GM18909 (cell line): Measurements from ENCODE around the gene SLX4.
"Not testable (repeated sequence)": the region's sequence is repeated elsewhere in the genome, so short reads cannot be mapped to it uniquely, and the experiment has no call there.

Experiments
- ATAC-seq: cut with Tn5 transposase; IDR thresholded peaks from one replicate; pipeline ENCODE4 v1.9.1; 2021; ENCODE audit warnings: mild to moderate bottlenecking; ENCODE audit not compliant: unreplicated experiment, poor library complexity

The SLX4 gene, protein sequence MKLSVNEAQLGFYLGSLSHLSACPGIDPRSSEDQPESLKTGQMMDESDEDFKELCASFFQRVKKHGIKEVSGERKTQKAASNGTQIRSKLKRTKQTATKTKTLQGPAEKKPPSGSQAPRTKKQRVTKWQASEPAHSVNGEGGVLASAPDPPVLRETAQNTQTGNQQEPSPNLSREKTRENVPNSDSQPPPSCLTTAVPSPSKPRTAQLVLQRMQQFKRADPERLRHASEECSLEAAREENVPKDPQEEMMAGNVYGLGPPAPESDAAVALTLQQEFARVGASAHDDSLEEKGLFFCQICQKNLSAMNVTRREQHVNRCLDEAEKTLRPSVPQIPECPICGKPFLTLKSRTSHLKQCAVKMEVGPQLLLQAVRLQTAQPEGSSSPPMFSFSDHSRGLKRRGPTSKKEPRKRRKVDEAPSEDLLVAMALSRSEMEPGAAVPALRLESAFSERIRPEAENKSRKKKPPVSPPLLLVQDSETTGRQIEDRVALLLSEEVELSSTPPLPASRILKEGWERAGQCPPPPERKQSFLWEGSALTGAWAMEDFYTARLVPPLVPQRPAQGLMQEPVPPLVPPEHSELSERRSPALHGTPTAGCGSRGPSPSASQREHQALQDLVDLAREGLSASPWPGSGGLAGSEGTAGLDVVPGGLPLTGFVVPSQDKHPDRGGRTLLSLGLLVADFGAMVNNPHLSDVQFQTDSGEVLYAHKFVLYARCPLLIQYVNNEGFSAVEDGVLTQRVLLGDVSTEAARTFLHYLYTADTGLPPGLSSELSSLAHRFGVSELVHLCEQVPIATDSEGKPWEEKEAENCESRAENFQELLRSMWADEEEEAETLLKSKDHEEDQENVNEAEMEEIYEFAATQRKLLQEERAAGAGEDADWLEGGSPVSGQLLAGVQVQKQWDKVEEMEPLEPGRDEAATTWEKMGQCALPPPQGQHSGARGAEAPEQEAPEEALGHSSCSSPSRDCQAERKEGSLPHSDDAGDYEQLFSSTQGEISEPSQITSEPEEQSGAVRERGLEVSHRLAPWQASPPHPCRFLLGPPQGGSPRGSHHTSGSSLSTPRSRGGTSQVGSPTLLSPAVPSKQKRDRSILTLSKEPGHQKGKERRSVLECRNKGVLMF (N-terminal part only)

DNA sequence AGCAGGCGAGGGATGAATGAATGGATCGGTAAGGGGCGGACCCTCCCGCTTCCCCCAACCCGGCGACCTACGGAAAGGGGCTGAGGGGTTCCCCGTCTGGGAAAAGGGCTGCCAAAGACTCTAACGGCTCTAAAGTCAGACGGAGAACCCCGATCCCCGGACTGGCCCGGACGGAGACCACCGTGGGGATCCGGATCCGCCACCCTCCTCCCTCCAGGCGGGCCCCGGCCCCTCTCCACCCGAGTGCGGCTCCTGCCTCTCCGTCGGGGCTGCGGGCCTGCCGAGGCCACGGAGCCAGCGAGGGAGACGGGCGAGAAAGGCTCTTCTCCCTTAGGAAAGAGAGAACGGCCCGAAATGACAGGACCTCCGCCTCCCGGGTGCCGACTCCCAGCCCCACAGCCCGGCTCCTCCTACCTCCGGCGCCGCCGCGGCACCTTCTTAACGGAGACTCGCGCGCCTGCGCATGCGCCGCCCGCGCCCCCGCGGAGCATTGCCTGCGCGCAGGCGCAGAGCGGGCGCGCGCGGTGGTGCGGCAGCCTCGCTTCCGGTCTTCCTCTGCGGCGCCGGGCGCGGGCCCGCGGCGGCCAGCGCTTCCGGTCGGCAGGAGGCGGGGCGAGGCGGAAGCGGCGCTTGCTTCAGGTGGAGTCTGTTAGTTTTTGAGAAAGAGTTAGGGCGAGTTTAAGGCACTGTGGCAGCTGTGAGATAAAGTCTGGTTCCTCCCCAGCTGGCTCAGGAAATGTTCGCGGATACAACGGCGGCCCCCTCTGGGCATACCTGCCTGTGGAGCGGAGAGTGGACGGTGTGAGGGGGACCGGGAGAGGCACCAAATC lies at the start of gene SLX4:
TSS of gene SLX4 (minus strand) at position 461 of the 830 bp plus-strand sequence. CDS start 2,642 bp downstream, outside the sequence.
- ATAC-seq, result peak; percentile 85

DNA sequence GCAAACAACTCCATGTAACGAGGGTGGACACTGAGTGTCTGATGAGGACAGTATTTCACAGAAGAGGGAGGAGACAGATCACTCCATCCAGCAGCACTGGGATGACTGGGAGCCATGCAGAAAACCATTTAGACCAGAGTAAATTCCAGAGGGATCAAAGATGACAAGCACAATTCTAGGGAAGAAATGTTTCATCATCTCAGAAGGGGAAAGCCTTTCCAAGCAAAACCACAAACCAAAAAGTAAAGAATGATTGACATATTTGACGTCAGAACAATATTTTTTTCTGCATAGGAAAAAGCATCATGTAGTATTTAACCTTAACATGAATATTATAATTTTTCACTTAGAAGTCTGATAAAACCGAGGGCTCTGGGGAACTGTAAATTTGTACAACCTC lies 47.8 kb upstream of the SLX4 start:
- ATAC-seq, result no peak

DNA sequence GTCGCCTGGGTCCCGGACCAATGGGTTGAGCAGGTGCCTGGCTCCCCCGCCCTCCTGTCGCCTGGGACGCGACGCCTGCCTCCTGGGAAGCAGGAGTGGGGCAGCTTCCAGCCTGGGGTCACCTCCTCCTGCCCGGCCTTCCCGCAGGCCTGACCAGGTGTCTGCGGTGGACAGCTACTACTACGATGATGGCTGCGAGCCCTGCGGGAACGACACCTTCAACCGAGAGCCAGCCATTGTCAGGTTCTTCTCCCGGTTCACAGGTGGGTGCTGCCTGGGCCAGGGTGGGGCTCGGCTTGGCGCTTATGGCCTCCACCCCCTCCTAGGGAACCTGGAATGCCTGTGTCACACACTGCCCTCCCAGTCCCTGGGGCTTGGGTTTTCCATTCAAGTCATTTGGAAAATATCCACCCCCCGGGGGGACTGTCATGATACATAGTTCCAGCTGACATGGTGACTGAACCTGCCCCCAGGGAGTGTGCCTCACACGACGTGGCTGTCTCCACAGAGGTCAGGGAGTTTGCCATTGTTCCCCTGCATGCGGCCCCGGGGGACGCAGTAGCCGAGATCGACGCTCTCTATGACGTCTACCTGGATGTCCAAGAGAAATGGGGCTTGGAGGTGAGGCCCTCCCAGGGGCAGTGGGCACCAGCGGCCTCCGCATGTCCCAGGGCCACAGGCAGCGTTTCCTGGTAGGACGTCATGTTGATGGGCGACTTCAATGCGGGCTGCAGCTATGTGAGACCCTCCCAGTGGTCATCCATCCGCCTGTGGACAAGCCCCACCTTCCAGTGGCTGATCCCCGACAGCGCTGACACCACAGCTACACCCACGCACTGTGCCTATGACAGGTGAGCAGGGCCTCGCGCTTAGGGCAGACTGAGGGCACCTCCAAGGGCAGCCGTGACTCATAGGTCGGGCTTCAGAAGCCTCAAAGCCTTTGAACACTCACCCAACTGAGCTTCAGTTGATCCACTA lies 45.4 kb upstream of the SLX4 start:
- ATAC-seq, result no peak

DNA sequence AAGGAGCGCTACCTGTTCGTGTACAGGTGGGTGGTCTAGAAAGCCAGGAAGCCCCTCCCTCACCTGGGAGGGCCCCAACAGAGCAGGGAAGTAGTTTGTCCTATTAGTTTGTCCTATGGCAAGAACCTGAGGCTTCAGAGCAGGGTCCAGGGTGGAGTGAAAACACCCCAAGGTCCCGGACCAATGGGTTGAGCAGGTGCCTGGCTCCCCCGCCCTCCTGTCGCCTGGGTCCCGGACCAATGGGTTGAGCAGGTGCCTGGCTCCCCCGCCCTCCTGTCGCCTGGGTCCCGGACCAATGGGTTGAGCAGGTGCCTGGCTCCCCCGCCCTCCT lies 44.7 kb upstream of the SLX4 start:
- ATAC-seq, result not testable (repeated sequence)

DNA sequence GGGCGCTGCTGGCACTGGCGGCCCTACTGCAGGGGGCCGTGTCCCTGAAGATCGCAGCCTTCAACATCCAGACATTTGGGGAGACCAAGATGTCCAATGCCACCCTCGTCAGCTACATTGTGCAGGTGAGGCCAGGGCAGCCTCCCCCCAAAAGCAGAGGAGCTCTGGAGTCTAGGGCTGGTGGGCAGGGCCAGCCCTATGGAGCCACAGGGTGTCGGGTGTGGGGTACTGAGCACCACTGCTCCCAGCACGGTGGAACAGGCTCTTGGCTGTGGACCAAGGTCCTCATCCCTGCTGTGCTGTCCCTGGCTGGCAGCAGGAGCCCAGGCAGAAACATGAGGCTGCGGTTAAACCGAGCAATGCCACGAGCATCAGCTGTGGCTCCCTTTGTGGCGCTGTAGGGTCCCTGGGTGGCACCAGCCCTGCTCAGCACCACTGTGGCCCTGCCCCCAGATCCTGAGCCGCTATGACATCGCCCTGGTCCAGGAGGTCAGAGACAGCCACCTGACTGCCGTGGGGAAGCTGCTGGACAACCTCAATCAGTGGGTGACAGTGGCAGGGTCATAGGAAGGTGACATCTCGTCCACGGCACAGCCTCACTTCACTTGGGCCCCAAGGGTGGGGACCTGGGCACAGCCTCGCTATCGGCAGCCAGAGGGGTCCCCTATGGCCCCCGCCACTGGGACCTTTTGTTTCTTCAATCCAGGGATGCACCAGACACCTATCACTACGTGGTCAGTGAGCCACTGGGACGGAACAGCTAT lies 44.2 kb upstream of the SLX4 start:
- ATAC-seq, result no peak

DNA sequence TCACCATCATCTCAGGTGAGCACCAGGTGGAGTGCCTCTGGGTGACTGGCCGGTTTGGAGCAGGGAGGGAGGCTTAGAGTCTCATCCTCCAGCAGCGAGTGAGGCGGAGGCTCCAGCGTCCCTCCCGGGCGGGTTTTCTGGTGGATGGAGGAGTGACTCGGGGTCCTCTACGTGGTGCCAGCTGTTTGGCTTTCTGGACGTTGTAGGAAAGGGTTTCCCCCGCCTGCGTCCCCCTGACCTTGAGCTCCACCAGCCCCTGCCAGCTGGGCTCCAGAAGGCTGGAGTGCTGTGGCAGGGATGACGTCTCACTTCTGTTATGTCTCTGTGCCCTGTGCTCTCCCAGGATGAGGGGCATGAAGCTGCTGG lies 43.6 kb upstream of the SLX4 start:
- ATAC-seq, result no peak

DNA sequence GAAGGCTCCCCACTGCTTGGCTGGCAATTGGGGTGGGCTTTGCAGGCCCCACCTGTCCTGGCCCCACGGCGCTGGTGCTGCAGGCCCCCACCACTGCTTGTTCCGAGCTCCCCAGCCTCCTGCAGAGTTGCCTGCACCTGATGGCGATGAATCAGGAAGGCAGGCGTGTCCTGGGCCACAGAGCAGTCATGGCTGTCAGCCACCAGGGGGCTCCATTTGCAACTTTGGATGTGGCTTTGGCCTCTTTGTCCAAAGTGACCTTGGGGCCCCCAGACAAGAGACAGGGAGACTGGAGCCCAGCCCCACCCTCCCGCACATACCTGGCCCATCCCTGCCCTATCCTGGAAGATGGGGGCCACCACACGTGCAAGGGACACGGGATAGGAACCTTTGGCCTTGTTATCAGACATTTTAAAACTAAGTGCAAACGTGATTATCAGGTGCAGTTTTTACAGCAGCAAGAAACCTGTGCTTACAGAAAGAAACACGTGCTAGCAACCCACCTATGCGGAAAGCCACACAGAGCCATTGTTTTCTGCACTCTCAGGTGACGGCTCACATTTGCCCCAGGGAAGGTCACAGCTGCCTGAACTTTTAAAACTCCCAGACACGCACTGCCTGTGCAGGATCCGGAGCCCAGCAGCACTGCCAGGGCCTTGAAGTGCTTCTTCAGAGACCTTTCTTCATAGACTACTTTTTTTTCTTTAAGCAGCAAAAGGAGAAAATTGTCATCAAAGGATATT lies 43.0 kb upstream of the SLX4 start, which contains the start of gene DNASE1:
TSS of gene DNASE1 (plus strand) at position 443 of the 743 bp plus-strand sequence. CDS start 683 bp downstream, outside the sequence.
- no peak for ATAC-seq

GRCh38 chr16:3652373-3653195 lies 41.2 kb upstream of the SLX4 start:
- ATAC-seq, result no peak

GRCh38 chr16:3651461-3652372 lies 40.3 kb upstream of the SLX4 start:
- ATAC-seq, result no peak

DNA sequence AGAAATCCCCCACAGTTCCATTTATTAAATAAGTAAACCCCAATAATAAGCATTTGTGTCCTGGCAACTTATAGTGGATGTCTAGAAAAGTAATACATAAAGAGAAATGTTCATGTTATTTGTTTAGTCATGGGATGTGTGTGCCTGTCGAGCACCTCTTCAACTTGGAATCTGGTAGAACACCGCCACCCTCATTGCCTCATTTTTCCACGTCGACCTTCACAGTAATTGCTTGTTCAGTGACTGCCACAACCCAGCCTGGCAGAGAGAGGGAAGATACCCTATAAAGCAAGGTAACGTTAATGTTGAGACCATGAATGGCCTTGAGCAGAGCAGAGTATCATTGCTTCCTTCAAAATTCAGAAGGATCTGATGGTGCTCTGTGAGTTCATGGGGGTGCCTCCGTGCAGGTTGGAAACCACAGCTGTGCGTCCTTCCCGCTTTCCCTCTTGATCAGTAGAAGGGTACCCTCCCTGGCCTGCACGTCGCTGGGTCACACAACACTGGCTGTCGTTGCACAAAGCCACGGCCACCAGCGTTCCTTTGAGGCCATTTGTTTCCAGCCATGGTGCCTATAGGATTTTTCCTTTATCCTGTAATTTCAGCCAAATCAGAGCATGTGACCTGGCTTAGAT lies 39.3 kb upstream of the SLX4 start:
- ATAC-seq, result no peak

DNA sequence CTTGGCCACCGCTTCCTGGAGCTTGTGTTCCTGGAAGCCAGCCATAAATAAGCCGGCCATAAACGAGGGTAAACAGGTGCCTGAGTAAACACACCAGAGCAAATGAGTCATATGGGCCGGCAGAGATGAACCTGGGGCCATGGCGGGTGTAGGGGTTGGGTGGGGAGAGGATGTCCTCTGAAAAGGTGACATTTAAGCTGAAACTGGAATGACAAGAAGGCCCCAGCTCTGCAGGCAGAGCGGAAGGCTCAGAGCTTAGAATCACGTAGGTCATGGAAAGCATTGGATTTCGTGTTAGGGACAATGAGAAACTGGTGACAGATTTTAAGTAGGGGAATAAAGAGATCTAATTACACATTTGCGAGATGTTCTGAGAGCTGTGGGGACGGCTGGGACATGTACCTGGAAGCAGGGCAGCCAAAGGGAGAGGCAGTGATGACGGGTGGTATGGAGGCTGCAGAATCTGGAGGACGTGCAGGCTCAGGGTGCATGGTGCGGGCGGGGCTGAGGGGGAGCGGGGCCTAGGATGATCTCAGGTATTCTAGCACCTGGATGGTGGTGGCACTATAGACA lies 35.0 kb upstream of the SLX4 start:
- no peak for ATAC-seq

DNA sequence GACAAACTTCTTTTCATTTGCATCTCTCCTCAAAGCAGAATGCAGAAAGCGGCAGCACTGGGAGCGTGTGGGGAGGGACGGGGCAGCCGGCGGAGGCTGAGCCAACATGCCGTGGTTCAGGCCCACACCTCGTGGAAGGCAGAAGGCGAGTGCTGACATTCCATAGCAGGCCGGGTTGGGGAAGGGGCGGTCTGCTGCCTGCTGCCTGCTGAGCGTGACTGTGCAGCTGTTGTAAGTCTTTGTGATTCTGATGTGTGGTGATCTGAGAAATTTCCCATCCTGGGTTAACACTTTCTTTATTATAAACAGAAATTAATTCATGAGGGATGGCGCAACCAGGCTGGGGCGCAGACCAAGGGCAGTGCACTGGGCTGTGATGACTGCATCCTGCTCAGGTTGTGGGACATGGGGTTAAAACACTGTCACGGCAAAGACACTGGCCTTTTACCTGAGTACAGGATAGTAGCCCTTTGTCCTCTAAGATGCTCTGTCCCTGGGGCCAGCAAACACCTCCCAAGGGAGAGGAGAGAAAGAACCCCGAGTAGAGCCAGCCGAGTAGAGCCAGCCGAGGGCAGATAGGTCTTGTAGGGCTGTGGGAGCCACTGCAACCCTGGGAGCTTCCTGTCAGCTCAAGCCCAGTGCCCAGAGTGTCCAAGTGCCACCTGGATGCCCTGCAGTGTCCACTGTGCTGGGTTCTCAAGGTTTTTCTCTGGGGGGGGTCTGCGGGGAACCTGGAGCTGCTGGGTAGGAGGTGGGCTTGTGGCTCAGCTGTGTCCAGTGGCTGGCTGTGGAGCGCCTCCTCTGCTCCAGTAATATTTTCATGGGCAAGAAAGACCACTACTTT lies 34.3 kb upstream of the SLX4 start:
- no peak for ATAC-seq

DNA sequence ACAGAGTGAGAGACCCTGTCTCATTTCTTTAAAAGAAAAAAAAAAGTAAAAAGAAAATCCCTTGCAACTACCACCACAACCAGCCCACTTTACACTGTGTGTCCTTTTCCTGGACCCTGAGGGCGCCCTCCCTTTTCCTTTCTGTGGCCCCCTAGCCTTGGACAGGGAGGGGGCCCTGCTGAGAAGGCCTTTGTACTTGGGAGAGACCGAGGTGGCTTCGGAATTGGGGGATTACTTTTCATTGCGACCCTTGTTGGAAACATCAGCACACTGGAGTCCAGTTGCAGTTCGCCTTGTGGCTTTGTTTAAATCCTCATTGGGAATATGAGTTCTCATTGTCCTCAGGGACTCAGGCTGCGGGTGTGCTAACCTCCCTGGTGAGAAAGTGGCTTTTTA lies 33.7 kb upstream of the SLX4 start:
- no peak for ATAC-seq

DNA sequence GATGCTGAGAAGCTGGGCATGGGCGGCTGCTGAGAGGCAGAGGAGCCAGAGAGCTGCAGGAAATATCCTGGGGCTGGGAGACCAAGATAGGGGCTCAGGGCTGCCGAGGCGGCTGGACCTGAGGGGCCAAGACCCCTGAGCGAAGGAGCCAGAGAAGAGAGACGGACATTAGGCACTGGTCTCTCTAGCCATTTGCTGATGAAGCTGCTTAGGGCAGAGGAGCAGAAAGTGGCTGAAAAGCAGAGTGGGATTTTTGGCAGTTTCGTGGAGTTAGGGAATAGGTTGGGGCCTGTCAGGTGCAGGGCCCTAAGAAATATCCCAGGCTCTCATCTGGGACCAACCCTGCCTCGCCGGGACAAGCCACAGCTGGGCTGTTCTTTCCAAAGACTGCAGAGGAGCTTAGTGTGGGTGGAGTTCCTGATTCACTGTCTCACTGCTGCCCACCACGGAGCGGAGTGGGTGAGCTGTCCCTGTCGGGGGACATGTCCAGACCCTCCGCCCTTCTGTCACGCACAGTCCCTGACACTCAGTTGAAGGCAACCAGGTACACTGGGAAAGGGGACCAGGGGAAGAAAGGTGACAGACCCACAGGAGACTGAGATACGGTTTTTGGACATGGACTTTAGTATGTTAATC lies 31.8 kb upstream of the SLX4 start:
- no peak for ATAC-seq
